HTERT RPE-1 (cell line): ENCODE data around the gene ZNF692.

ENCODE experiments used
- in situ Hi-C: fragments of 300-500 bp; cut with MboI; formaldehyde crosslinking; loops from 4 replicates; pipeline ENCODE4 v1.14.3; 2020; ENCODE audit warnings: low sequenced_read_pairs

The ZNF692 gene

DNA sequence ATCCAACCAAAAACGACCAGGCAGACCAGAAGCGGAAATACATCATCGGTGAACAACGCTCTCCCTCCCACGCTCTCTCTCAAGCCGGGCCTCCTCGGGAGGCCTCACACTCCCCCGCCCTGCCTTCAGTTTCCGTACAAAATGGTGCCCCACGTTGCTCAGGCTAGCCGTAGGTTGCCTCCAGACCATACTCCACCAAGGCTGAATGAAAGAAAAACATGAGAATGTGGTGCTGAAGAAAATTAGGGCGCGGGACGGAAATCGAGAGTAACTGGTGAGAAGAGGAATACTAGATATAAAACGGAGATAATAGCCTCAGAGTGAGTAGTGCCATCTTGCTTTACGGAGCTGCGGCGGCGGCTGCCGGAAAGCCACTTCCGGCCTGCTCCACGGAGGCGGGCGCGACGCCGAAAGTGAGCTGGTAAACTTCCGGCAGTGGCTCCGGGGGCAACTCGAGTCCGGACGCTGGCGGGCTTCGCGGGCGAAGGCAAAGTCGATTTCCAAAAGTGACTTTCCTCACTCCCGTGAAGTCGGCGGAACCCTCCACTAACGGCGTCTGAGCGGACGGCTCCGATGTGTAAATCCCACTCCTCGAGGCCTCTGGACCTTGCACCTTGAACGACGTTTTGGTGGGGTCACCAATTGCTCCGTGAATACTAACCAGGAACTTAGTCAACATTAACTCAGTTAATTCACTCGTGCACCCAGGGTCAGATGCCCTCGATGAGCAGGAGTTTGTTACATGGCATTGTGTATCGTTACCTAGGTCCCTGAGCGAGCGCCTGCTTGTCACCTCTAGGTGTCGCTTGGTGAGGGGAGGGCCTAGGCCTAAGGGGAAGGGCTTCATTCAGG lies 32.8 kb downstream of the ZNF692 start, which contains the start of gene SH3BP5L:
Gene SH3BP5L, minus strand, starts transcription at position 7 of the 852 bp plus-strand sequence. CDS start 980 bp downstream, outside the sequence.
- in situ Hi-C loops, result no loop called here

DNA sequence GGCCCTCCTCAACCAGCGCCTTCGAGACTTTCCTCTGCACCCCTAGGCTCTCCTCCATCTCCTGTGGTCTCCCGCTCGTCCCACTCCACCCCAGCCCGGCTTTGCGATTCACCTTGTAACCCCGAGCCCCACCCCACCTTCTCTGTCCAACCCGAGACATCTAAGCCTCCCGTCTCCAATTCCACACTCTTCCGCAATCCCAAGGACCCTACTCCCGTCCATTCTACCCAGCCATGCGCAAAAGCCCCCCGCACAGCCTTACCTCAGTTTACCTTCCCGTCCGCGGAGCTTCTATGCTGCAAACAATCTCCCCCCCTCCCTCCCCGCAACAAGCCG lies 33.3 kb downstream of the ZNF692 start:
- in situ Hi-C loops, result no loop called here

DNA sequence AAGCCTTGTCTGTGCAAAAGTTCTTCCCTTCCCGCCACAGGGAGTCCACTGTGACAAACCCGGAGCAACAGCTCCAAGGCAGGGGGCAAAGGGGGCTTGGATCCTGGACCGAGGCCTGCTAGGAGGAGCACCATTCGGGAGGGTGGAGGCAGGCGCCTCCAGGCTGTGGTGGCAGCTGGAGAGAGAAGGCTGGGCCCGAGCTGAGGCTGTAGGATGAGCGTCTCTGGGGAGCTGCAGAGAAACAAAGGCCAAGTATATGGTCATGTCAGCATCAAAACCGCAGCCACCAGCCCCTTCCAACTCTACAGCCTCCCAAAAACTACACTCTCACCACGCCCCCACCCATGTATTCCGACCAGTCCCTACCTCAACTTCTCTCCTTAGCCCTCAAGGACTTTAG lies 33.7 kb downstream of the ZNF692 start:
- in situ Hi-C loops, result no loop called here

DNA sequence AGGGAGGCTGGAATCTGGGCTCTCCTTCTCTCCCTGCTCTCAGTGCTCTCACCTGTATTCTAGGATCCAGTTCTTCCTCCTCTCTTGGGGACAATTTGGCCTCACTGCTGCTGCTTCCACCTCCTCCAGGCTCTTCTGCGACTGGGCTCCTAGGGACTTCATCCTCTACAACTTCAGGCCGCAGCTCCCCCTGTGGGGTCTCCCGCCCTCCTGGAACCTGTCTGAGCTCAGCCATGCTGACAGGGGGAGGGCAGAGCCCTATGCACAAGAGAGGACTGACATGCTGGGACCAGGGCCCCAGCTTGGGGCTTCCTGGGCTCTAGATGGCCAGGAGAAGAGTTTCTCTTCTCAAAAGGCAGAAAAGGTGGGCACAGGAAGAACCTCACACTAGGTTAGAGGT lies 34.2 kb downstream of the ZNF692 start:
- in situ Hi-C loops, result no loop called here

DNA sequence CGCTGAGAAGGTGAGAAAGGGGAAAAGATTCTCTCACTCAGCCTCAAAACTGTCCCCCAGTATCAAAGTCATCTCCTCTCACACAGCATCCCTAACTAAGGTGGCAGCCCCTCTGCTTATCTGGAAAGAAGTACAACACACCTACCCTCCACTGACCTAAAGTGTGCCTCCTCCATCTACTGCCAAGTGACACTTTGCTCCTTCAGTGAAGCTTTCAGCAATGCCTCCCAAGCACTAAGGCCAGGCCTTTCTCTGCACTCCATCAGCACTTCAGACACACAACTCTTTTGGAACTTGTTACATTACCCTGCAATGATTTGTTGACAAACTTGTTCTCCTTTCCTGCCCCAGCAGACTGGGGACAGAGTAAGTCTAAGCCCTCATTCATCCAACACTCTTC lies 34.6 kb downstream of the ZNF692 start:
- in situ Hi-C loops, result no loop called here

DNA sequence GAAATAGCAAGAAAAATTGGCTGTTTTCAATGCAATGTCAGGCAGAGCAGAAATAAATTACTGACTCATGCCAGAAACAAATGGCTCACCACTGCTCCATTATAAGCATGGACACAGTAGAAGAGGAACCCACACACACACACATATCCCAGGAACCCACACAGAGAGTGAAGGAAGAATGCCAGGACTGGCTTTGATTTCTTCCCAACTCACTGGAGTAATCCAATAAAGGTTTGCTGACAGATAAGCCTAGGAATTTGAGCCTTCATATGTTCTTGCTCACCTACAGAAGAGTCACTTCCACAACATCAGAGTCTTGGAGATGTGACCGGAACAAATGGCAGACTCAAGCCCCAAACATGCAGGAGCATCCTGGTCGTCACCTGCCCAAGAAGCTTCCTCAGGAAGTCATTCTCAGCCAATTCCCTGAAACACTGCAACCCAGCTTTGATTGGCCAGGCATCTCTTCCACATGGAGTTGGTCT lies 35.3 kb downstream of the ZNF692 start:
- in situ Hi-C loops, result no loop called here

DNA sequence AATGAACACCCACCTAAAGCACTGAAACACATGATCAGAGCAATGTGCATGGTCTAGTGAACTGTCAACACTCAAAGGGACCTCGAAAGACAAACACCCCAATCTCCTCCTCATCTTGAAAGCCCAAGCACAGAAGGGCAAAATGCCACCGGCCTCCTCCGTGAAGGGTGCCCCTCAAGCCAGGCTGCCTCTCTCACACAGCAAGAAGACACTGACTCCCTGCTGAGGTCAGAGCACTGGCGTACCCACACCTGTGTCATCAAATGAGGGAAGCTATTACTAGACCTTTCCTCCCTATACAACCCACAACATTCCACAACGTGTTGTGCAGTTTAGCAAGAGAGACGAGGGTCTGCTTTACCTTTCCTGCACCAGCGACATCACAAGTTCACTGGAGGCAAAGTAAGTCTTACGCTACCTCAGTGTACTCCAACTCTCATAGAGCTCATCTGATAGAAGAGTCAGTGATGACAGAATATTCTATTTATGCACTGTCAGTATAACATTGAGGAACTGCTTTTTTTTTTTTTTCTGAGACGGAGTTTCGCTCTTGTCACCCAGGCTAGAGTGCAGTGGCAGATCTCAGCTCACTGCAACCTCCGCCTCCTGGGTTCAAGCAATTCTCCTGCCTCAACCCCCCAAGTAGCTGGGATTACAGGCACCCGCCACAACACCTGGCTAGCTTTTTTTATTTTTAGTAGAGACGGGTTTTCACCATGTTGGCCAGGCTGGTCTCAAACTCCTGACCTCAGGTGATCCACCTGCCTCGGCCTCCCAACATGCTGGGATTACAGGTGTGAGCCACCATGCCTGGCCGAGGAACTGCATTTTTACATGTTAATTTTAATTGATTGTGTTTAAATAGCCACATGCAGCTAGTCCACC lies 36.5 kb downstream of the ZNF692 start:
- in situ Hi-C loops, result no loop called here

DNA sequence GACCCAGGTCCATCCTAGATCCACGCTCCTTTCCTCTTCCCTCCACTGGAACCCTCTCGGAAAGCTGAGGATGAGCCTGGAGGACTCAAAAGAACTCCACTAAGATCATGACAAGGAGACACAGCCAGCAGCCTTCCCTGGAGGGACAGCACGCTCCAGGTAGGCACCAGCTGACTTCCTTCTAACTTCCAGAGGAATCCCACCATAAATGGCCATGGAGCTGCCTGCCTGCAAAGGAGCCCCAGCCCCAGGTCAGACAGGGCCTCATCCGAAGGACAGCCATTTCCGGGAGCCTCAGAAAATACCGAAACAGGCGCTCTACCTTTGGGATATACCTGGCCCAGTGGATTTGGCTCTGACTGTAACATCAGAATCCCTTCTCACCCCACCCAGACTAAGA lies 37.2 kb downstream of the ZNF692 start:
- in situ Hi-C loops, result no loop called here

DNA sequence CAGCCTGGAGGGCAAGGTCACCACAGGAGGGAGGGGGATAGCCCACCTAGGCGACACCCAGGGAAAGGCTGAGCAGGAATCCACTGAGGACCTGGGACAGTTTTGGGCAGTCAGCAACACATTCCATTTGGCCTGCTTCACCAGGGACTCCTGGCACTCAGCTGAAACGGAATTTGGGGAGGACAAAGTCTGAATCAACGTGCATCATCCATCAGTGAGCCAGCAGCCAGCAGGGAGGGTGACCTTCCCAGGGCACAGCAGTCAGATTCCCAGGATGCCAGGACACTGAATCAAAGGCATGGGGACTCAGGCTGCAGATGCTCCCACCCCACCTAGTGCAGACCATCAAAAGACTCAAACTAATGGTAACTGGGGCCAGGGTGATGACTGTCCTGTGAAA lies 37.8 kb downstream of the ZNF692 start:
- in situ Hi-C loops, result no loop called here

DNA sequence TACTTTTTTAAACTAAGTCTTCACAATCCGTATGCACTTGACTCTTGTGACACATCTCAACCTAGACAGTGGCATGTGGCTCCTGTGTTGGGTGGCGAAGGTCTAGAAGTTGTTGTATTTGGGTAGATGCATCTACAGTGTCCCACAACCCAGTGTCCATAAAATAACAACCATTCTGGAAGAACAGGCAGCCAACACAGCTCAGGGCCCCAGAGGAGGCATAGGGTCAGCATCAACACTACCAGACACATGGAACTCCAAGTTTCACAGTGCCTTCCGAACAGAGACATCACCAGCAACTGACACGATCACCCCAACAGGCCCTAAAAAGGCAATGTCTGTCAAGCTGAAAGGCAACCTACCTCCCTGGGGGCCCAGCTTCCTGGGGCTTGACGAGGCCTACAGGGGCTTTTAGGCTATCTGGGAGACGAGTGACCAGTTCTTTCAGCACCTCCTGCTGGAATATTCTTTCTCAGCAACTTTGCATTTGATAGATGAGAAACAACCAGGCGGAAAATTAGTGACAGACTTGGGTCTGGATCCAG lies 38.8 kb downstream of the ZNF692 start:
- in situ Hi-C loops, result no loop called here

DNA sequence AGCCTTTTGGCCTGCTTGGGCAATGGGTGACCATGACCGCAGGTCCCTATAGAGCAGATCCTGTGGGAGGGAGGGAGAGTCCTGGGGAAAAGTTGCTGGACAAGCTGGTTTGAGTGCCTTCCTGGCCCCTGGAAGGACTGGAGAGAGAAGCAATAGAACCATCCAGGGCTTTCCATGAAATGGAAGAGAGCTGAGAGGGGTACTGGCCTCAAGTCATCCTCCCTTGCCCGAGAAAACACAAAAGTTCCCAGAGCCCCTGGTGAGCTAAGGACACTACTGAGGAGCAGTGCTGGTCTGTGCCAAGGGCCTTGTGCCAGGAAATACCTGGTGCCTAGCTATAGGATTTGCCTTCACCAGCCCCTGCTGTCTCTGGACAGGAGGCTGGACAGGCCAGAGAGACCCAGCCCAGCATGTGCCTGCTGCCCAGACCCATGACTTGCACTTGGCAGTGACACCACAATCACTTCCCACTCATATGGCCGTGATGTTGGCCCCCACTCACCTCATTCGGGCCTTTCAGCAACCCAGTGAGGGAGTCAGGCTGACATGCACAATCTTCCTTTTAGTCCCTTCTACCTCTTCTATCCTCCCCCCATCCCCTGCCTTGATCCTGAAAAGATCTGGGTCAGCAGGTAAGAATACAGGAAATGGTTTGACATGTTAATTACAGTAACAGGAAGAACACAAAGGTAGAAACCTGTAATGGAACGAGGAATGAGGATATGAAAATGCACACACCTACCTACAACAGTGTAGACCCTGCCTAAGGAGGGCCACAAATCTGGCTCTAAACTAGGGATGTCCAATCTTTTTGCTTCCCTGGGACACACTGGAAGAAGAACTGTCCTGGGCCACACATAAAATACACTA lies 40.1 kb downstream of the ZNF692 start:
- in situ Hi-C loops, result no loop called here

DNA sequence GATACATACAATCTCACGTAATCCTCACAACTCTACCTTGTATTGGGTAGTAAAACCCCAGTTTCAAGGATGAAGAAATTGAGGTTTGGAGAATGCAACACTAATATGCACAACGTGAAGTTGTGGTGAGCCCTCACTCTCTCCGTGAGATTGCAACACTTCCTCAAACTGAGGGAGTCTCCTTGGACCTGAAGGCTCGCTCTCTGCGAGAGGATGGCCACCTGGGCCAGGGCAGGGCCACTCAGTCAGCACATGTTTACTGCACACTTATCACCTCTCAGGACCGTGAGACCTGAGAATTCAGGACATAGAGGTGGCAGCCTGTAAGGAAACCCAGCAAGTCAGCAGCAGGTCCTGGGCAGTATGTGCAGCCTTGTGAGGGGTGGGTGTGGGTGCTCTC lies 41.8 kb downstream of the ZNF692 start:
- in situ Hi-C loops, result no loop called here

DNA sequence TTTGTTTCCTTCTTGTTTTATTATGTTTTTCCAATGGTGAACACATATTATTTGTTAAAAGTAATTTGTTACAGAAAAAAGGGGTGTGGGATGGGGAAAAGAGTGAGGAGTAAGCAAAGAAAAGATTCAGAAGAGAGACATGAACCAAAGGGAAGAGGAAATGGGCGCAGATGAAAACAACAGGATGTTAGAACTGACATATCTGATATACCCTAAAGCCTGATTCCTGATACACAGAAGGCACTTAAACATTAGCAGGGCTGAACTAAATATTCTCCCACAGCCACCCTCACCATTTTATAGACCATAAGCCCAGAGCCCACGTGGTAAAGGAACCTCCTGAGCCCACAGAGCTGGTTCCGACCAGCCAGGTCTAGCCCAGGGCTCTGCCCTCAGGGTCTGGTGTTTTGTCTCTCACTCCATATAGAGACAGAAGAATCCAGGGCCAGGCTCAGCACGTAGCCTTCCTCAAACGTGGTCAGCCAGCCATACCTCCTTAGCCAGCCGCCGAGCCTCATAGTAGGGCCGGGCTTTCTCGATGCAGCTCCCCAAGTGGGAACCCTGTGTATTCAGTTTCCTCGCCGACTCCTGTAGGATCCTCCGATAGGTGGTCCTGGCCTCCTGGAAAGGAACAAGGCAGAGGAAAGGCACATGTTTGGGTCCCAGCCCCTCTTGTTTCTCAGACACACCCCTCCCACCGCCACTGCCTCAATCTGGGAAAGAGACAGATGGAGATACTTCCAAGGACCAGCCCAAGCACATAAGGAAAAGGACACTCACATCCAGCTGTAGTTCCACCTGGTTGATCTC lies 42.6 kb downstream of the ZNF692 start:
- in situ Hi-C loops, result no loop called here

DNA sequence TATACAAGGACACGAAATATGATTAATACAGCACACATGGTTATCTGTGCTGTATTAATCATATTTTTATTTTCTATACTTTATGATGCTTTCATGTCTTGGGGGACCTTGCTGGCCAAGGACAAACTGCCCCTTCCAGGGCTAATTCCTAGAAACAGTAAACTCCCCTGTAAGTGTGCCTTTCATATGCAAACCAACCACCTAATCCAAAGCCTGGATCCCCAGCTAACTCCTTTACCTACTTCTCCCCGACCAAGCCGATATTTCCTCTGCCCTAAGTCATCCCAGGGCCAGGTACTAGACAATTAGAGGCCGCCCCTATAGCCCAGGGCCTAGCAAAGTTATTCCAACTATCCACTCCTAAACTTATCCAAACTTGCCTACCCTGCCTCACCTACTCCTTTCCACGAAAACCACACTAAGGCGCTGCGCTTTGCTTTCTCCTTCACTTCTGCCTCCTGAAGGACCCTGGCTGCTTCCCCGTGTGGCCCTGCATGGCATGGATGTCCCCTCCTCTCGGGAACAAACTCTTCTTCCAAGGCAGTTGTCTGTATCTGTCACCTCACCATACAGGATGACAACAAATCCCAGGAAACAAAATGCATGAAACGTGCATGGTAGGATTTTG lies 43.4 kb downstream of the ZNF692 start:
- in situ Hi-C loops, result no loop called here

DNA sequence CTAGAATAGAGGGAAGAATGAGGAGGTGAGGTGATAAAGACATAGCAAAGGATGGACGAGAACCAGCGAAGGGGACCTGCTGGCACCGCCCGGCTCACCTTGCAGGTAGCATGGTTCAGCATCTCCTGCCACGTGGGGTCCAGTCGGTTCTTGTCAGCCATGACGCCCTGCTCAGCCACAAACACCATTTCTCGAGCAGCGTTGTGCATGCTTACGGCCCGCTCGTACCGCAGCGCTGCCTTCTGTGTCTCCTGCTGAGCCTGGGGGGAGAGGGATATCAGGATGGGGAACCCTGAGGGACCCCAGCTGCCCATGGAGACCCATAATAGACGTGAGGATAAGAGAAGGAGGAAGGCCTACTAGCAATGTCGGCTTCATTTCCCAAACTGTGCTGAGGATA lies 44.5 kb downstream of the ZNF692 start:
- in situ Hi-C loops, result no loop called here

DNA sequence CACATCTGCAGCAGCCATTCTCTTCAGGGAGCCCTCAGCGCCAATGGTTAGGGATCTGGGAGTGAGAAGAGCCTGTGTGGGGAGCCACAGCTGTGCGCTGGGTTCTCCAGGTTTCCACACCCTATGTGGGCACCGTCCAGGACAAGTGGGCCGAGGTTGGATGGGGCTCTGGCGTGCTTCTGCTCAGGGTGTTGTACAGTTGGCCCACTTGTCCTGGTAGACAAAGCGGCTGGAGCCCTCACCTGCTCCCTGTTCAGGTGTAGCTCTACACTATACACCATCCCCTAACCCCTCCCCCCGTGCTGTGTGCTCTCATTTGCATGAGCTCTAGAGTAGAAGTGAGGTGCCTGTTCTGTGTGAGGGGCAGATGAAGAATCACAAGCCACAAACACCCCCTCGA lies 45.3 kb downstream of the ZNF692 start:
- in situ Hi-C loops, result no loop called here

DNA sequence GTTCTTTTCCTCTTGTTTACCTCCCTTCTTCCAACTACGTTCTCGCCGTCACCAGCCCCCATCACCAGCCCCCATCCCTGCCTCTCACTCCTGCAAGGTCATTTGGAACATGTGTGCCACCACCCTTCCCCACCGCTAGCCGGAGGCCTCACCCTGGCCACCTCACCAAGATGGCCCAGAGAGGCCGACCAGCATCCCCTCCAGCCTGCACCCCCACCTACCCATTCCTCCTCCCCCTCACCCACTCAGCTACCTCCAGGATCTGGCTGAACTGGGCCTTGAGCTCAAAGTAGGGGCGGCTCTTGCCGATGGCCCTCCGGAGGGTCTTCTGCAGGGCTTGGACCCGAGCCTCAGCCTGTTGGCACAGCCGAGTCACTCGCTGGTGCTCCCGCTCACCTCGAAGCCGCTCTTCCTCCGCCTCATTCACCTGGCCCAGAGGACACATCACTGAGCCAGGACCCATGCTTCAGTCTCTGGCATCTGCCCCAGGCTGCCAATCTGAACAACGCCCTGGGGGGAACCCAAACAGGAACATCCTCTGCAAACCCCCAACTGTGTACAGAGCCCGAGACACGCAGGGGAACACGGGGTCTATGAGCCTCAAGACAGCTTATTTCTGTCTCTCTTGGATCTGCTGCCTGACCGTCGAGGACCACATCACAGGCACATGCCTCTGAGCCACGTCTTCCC lies 46.0 kb downstream of the ZNF692 start:
- in situ Hi-C loops, result no loop called here

DNA sequence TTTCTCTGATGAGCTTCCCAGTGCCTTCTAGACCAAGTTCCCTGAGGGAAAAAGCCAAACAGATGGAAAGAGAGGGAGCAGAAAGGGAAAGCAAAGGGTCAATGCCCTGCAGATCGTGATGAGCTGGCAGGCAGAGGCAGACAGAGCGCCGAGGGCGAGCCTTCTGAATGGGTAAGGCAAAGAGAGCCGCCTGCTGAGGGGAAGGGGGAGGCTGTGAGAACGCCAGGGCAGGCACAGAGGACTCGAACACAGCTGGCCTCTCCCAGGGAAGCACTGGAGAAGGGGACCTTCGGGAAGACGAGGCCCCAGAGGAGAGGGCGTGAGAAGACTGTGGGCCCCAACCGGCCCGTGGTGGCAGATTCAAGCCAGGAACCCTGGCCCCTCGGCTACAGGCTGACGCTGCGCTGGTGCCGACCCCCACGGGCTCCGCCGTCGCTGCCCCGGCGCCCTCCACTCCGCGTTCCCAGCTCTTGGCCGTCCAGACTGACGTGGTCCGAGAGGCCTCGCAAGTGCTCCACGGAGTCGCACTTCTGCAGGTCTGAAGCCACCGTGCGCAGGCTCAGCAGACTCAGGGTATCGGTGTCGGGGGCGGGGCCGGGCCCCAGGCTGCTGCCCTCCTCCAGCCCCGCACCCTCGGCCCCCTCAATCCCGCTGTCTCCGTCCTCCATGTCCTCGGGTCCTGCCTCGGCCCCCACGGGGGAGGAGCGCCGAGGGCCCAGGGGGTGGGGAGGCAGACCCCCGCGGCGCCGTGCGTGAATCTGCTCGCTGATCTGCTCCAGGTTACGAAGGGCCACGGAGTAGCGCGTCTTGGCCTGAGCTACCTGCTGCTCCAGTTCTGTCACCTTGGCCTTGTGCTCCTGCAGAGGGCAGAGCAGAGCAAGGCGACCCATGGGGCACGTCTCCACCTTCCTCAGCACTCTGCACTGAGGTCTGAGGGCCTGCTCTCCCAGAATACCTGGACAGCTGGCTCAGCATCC lies 47.1 kb downstream of the ZNF692 start:
- in situ Hi-C loops, result no loop called here
